NCI-H1417 treated with DMSO at 0.1 percent for 48 hours (cell line): ENCODE results near the gene SLC38A2.
A peak's percentile ranks its signal among the peaks of the same experiment; 100 is the strongest.
"Not testable (repeated sequence)": the region's sequence is repeated elsewhere in the genome, so short reads cannot be mapped to it uniquely, and the experiment has no call there.

Source experiments
- DNase-seq: peaks from one replicate; lab custom pipeline; 2025; lab: John Stamatoyannopoulos, UW

Gene SLC38A2

DNA sequence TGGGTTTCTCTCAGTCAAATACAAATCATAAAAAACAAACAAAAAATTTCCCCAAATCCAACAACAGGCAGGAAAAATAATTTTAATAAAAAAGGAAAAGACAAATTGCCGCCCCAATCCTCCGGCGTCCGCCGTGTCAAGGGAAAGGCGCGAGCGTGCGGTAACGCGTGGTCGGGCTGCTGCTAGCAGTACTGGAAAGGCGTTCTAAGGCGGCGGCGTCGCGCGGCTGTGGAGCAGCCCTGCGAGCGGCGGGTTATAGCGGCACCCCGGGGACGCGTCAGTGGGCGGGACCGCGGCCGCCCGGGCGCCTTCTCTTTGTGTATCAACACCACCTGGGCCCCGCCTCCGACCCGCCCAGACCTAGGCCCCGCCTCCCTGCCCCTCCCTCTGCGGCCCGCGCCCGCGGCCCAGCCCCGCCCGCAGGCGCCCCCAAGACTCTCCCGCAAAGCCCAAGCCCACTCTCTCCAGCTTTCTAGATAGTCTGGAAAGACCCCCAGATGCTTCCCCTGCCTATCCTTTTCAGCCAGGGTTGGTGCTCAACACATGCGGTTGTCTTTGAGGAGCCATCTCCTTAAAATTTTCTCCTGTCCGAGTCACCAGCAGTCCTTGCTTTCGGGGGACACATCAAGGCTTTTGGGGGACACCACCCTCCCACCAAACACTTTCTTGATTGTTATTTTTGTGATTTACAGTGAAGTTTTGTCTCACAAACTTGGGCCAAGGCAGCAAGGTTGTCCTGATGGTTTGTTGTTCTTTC lies at the start of gene SLC38A2:
SLC38A2 (minus strand) TSS at position 230 of the 757 bp plus-strand sequence. CDS start 1,480 bp downstream, outside the sequence.
- peak; percentile 65 for DNase-seq

DNA sequence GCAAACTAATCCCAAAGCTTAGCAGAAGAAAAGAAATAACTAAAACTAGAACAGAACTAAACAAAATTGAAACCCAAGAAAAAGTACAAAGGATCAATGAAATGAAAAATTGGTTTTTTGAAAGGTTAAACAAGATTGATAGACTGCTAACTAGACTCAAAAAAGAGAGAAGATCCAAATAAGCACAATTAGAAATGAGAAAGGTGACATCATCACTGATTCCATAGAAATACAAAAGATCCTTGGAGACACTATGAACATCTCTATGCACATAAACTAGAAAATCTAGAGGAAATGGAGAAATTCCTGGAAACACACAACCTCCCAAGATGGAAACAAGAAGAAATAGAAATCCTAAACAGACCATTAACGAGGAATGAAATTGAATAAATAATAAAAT lies 47.1 kb upstream of the SLC38A2 start:
- no peak for DNase-seq

DNA sequence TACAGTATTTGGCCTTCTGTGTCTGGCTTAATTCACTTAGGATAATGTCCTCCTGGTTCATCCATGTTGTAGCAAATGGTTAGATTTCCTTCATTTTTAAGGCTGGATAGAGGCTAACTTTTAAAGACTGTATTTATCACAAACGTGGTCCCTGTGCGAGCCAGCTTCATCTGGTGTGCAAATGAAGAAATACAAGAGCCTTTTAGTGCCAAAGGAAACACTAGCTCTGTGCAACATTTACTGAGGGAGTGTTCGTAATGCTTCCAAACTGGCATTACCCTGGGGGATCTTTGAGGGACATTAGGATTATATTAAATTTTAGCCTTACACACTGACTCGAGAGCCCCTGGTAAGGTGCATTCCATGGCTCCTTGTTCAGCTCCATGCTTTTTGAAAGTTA lies 43.0 kb upstream of the SLC38A2 start:
- no peak for DNase-seq

DNA sequence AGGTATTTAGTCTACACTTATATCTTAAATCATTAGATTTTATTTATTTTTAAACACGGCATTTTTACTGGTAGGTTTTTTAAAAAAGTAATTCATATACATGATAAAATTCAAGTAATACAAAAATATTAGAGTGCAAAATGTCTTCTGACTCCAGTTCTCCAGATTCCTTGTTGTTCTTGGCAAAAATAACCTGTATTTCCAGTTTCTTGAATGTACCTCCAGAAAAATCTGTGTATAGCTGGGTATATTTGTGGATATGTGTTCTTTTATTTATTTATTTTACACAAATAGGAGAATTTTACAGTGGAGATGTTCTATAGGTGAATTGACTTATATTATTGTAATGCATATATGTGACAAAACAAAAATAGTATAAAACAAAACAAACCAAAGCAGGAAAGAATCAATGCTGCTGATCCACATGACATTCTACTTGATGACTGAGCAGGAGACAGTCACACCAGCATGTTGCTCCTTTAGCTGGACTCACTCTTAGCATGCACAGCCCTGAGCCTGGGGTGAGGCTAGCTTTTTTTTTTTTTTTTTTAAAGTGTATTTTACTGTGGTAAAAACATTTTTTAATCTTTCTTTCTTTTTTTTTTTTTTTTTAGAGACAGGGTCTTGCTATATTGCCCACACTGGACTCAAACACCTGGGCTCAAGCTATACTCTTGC lies 42.2 kb upstream of the SLC38A2 start:
- no peak for DNase-seq

DNA sequence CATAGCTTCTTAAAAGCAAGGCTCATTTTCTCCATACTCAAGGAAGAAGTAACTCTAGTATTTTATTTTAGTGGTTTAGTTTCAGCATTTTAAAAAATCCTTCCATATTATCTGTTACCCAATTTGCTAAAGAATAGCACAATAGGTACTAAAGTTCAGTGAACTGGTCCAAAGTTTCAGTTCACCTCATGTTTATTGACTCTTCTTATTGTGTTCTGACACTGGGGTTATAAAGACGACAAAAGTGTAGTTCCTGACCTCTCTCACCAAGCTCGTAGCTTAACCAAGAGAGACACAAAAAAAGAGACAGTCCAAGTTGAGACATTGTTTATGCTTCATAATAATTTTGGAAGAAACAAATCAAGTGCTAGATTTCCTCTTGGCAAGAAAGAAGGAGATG lies 40.8 kb upstream of the SLC38A2 start:
- no peak for DNase-seq

DNA sequence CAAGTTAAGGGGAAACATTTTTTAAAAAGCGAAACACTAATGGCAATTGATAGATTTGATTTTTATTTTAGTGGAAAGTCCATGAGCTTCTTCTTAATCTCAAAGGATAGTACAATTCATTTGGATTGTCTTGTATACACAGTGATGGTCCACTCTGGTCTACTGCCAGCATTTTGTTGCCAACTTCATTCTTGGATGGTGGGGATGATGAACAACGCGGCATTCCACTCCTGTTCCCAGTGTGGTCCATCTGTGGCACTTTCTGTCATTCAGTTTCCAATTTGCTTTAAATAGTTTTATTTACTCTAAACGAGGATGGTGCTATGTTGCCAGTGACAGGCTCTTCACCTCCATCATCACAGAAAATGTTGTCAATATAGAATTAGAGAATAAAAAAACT lies 40.3 kb upstream of the SLC38A2 start:
- DNase-seq: no peak

DNA sequence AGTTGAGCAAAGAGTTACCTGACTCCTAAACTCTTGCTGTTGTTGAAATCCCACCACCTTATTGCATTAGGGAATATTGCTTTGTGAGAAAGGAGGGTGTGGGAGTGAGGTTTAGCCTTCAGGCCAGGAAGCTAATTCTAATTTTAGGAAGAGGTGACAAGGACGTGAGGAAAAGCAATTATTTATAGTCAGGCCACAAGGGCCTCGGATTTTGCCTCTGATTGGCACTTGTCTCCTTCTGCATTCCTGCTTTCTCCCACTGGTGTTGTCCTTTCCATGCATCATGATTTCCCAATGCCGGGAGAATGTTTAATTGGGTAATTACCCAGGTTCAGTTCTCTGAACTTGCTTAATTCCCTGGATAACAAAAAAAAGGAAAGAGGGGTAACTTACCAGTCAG lies 37.9 kb upstream of the SLC38A2 start:
- no peak for DNase-seq

DNA sequence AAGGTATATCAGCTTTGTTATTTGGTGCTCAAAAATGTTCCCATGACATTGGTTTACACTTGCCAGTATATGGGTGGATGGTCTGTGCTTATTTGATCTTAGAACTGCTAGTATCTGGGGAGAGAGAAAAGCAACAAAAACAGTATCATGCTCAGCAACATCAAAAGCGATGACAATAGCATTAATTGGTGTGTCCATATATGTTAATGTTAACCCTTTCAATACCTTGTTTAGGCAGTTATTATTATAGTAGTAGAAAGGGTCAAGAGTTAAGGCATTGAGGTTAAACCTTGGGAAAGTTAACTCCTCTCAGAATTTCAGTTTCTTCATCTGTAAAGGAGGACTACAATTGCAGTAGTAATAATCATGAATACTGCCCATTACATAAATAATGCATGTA lies 37.4 kb upstream of the SLC38A2 start:
- DNase-seq: no peak

DNA sequence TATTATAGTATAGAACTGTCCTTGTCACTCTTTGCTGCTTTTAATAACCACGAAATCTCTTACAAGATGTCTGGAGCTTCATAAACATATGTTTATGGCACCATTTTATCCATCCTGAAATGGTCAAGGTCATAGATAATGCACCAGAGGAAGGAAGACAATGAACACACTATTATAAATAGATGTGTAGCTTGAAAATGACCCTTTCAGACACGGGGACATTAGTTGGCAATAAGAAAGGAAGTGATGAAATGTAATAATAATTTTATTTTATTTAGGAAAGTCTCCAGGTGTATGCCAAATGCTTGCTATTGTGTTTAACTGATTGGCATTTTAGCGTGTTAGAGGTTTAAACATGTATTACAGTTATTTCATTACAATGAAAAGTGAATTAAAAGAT lies 36.8 kb upstream of the SLC38A2 start:
- no peak for DNase-seq

DNA sequence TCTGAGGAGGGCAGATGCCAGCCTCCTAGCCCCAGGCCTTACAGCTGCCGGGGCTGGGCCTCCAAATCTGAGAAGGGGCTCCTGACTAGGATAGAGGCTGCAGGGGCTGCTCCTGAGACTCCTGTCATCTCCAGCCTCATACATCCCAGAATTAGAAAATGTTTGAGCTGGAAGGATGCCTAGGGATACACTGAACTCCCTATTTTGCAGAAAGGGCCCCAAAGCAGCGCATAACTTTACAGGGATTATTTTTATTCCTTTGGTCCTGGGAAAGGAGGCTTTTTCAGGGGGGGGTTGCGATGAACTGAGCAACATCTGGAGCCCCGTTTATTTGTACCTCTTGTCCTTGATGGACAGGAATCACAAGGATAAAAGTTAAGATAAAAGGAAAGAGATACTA lies 35.9 kb upstream of the SLC38A2 start:
- no peak for DNase-seq

DNA sequence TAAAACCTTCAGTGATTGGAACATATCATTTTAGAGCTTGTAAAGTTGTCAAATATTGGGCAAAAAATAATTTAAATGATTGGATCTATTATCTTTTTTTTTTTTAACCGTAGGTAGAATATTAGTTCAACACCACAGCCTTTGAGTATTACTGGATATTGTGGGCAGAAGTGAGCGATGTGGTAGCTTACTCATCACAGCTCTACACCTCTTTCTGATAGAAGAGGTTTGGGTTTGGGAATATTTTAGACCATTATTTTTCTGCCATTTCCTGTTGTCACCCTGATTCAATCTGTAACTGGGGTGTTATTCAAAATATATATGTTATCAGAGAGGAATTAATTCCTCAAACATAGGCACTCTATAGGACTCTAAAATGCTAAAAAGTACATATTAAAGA lies 34.8 kb upstream of the SLC38A2 start:
- no peak for DNase-seq

DNA sequence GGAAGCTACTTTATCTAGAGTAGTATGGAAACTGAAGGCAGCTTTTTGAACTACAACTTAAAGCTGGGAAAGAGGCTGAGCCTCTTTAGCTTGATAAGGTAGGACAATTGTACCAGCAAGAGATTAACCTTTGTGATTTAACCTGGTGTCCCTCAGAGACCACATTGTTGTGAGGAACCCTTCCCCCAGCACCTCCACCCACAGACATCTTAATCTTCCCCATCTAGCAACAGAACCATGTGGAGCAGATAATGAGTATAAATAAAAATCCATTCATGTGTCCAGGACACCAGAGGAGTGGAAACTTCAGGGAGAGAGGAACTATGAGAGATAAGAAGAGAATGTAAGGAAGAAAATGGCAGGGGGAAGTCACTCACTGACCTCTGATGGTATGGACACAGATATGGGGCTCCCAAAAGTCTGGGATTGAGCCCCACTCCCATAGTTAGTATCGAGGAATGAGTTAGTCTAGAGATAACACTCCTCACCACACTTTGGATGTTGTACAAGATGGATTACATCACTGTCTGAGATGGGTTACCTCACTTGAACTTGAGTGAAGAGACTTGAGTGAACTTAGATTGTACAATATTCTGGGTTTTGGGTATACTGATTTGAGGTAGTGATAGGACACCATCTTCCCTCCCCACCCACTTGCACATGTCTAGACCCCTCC lies 33.9 kb upstream of the SLC38A2 start:
- no peak for DNase-seq

DNA sequence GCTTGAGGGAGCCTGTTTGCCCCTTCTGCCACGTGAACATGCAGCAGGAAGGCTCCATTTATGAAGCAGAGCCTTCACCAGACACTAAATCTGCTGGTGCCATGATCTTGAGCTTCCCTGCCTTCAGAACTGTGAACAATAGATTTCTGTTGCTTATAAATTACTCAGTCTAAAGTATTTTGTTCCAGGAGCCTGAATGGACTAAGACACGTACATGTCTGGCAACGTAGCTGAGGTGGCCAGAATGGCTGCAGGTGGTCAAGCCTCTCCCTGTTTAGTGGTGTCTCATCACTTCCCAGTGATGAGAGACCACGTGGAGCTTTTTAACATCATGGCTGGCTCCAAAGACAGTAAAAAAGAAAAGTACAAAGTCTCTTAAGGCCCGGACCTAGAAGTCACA lies 32.2 kb upstream of the SLC38A2 start:
- DNase-seq: no peak

DNA sequence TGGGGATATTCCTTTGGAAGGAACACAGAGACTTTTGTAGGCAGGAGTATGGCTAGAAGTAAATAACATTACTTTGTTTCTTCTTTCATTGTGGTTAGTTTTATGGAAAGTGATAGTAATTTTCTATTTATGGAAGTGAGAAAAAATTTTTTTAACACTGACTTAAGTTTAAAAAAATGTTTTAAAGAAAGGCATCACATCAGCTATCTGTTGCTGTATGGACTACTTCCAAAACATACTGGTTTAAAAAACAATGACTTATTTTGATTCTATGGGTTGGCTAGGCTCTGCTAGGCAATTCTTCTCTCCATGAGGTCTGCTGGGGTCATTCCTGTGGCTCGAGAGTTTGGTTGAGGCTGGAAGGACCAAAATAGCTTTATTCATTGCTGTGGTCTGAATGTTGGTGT lies 31.7 kb upstream of the SLC38A2 start:
- no peak for DNase-seq

DNA sequence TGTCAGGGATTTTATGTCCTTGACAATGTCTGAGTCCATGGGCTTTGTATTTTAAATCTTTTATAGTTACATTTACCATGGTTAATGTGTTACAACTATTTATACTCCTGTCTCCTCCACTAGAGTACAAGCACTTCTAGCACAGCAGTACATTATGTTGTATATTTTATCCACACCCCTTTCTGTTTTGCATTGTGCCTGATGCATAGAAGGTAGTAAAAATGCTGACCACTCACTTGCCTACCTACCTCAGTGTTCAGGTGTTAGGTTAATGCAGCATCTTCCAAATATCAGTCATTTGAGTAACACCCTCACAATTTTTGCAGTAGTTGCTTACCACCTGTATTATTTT lies 31.1 kb upstream of the SLC38A2 start:
- no peak for DNase-seq

DNA sequence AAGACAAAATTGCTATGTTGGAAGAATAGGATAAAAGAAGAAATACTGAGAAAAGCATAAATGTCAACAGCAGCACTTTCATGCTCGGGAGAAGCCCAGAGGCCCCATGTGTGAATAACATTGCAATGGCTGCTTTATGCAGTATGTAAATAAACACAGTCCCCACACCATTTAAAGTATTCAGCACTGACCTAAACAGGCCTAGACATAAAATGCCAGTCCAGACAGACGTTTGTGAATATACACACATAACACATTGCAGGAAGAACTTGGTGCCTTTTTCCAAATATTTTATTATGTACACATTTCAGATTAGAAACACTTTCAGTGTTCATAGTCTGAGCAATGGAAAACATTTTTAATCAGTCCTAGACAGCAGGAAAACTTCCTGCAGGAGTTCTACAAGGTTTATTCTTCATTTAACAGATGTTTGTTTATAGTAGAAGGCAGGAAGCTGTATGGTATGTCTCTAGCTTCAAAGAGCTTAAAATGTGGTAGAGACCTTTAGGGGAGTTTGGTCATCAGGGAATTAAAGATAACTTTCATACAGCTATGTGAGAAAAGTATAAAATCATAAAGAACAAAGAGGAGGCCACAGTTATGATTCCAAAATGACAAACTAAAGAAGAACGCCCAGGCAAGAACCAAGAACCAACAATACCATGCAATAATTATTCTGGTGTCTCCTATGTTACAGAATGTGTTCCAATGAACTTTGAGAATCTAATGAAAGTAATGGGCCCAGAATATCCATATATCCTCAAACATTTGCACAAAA lies 30.6 kb upstream of the SLC38A2 start:
- no peak for DNase-seq

DNA sequence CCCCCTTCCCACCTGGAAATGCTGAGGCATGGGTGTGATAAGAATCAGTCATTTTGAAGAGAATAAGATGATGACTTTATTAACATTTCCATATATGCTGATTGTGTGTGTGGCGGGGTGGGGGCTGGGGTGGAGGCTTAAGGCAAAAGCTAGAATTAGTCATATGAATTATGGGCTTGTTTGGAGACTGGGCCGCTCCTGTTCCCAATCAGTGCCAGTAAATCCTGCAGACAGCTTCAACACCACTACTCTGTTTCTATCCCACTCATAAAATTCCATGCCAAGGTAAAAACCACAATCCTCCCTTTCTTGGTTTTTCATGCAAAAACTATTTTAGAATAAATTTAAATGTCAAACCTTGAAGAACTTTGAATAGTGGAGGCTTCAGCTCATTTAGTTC lies 29.9 kb upstream of the SLC38A2 start:
- DNase-seq: no peak

DNA sequence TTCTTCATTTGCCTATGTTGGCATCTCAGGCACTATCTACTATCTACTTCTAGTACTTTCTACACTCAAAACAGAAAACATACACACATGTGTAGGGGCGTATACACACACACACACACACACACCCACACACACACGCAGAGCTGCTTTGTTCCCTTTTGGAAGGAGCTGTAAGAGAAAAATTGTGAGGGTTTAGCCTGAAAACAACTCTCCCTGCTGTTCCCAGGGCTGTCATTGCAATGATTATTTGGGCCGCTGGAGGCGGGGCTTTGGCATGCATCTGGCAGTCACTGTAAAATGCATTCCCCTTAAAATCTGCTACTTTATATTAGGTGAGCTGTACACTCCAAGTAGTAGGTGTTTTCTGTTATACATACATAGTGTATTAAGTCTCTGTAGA lies 29.1 kb upstream of the SLC38A2 start:
- DNase-seq: no peak

DNA sequence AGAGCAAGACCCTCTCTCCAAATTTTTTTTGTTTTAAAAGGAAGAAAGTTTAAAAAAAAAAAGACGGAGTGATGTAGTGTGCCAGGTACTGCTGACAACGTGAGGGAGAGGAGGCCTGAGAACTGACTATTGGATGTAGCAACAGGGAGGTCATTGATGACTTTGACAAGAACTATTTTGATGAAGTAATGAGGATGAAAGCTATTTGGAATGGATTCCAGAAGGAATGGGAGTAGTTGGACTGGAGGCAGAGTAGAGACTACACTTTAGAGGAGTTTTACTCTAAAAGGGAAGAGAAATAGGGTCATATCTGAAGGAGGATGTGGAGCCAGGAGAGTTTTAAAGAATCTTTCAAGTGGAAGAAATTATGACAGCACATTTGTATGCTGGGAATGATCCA lies 27.8 kb upstream of the SLC38A2 start:
- no peak for DNase-seq

DNA sequence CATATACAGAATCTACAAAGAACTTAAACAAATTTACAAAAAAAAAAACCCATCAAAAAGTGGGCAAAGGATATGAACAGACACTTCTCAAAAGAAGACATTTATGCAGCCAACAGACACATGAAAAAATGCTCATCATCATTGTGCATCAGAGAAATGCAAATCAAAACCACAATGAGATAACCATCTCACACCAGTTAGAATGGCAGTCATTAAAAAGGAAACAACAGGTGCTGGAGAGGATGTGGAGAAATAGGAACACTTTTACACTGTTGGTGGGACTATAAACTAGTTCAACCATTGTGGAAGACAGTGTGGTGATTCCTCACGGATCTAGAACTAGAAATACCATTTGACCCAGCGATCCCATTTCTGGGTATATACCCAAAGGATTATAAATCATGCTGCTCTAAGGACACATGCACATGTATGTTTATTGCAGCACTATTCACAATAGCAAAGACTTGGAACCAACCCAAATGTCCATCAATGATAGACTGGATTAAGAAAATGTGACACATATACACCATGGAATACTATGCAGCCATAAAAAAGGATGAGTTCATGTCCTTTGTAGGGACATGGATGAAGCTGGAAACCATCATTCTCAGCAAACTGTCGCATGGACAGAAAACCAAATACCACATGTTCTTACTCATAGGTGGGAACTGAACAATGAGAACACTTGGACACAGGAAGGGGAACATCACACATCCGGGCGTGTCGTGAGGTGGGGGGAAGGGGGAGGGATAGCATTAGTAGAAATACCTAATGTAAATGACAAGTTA lies 27.1 kb upstream of the SLC38A2 start:
- not testable (repeated sequence) for DNase-seq

DNA sequence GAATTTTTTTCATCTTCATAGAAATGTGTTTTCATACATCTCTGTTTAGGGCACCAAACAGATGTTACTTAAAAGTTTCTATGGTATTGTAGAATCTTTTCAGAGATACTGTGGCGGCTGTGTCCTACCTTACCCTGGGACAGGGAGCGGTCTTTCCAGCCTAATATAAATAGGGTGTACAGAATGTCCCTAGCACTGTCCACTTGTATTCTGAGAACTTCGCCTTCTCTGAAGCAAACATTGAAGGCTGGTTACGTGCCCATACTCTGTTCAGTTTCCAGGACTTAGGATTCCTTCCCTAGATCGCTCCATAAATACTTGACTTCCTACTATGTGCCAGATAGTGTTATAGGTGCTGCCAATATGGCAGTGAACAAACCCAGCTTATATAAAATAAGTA lies 24.3 kb upstream of the SLC38A2 start:
- DNase-seq: no peak

DNA sequence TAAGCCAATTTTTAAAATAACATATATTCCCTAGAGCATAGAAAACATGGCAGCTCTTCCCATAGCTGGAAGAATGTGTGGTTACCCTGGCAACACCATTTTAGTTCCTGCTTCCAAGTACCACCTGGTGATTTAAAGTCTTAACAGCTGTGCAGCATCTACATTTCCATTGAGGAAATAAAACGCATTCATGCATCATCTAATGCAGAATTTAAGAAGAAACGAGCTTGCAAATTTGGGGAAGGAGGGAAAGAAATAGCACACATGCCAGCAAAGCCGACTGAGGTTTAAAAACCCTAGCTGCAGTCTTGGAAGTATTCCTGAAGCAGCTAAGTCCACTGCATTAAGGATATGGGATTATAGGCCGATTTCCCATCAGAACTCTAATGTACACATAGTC lies 22.8 kb upstream of the SLC38A2 start:
- no peak for DNase-seq
